Cerebellar cortex (tissue), 1 donor: ENCODE measurements around the gene SUCO.
A peak's percentile ranks its signal among the peaks of the same experiment; 100 is the strongest.

Source experiments
- DNase-seq: peaks from one replicate; pipeline ENCODE4 v3.0.0-alpha.2; 2015; ENCODE audit warnings: low spot score

SUCO gene

GRCh38 chr1:172515436-172515835 is 17.5 kb upstream of the SUCO start:
- DNase-seq = no peak

- no peak for DNase-seq
These were observed 17.0 kb upstream of the SUCO start for GRCh38 chr1:172515927-172516326.

- DNase-seq = no peak
These were observed 15.9 kb upstream of the SUCO start for GRCh38 chr1:172517081-172517480.

- DNase-seq = no peak
These were observed 15.4 kb upstream of the SUCO start for GRCh38 chr1:172517545-172517944.

GRCh38 chr1:172529304-172529703 is 3.6 kb upstream of the SUCO start:
- no peak for DNase-seq

GRCh38 chr1:172530000-172530399 is 3.0 kb upstream of the SUCO start:
- DNase-seq = no peak

GRCh38 chr1:172531412-172532182 is 1.4 kb upstream of the SUCO start:
- no peak for DNase-seq

- peak; percentile 99 for DNase-seq
These were observed 709 bp upstream of the SUCO start for GRCh38 chr1:172532183-172532699.

GRCh38 chr1:172533513-172534151 is 682 bp downstream of the SUCO start:
- peak; percentile 39 for DNase-seq

- DNase-seq = no peak
These were observed 3.3 kb downstream of the SUCO start for GRCh38 chr1:172536256-172536655.

- DNase-seq = no peak
These were observed 4.4 kb downstream of the SUCO start for GRCh38 chr1:172537366-172537765.

GRCh38 chr1:172537827-172538391 is 5.0 kb downstream of the SUCO start:
- no peak for DNase-seq

- no peak for DNase-seq
These were observed 7.7 kb downstream of the SUCO start for GRCh38 chr1:172540635-172541034.

- no peak for DNase-seq
These were observed 11.6 kb downstream of the SUCO start for GRCh38 chr1:172544481-172545104.

- DNase-seq = no peak
These were observed 12.6 kb downstream of the SUCO start for GRCh38 chr1:172545396-172546004.

GRCh38 chr1:172547071-172547470 is 14.1 kb downstream of the SUCO start:
- no peak for DNase-seq

- no peak for DNase-seq
These were observed 16.8 kb downstream of the SUCO start for GRCh38 chr1:172549621-172550280.

- DNase-seq = no peak
These were observed 18.3 kb downstream of the SUCO start for GRCh38 chr1:172551279-172551678.

- DNase-seq = no peak
These were observed 22.0 kb downstream of the SUCO start for GRCh38 chr1:172554915-172555314.

GRCh38 chr1:172556461-172556860 is 23.5 kb downstream of the SUCO start:
- DNase-seq = no peak

GRCh38 chr1:172557270-172557669 is 24.3 kb downstream of the SUCO start:
- DNase-seq = no peak
